ENCODE data around the gene NDUFAF7. TPM values are rescaled to one million over a fixed set of nuclear protein-coding genes. Genes with fewer than 3 reads are reported as not detected.

The NDUFAF7 gene
- total and polyA plus RNA-seq, 2 of the 13 experiments (the other 11 are each of a cell fraction or from before 2014, with no cell fraction given) = 27.0 to 40.8 TPM

DNA sequence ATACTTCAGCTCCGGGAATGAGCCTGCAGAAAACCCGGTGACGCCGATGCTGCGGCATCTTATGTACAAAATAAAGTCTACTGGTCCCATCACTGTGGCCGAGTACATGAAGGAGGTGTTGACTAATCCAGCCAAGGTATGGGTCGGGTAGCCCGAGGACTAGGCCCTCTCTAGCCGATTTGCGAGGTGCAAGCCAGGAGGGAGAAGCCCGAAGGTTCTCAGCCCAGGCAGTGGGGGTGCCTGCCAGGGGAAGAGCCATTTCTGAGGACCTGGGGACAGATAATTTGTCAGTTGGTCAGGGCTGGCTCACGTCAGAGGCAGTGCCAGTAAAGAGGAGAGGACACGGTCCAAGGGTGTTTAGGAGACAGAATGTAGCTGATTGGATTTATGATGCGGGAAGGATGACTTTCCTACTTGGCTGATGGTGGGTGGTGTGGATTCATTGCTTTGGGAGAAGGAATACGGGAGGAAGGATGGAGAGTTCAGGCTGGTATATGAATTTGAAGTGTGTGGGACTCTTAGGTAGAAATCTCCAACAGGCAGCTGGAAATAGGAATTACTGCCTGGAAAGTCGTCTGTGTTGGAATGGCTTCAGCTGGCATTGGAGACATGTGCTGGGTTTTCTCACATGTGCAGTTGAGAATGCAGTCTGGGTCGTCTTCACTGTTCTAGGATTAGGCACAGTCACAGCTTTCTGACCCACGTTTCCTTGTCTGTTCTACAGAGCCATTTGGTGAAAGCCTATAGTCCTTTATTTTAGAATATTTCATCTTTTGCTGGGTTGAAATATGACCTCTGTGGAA lies 874 bp downstream of the NDUFAF7 start:
- Histone ChIP-seq H3K79me2 (ENCODE audit: insufficient read depth, low read length) (peaks cover 79% of the 10 kb centered on the region), H3K4me3 (replicated peaks in 1 of 3; ENCODE audit: insufficient read depth in 1 of 3, low read depth in 2 of 3, low read length in 3 of 3) (peak overlapping the region; percentile 84 to 99 (median 95)), H3K9me3 (ENCODE audit: low read length) (no peaks in the 10 kb centered on the region), H3K9ac (ENCODE audit: insufficient read depth, low read depth, low read length) (peak overlapping the region; percentile 94), H3K36me3 (replicated peaks in 1 of 2; ENCODE audit: control insufficient read depth in 1 of 2, insufficient read depth in 2 of 2, low read length in 2 of 2) (peaks cover 6 to 16% of the 10 kb centered on the region in 2 experiments), H3K4me1 (ENCODE audit: insufficient read depth, low read length) (peaks cover 43% of the 10 kb centered on the region), H4K20me1 (ENCODE audit: insufficient read depth, low read length) (peaks cover 16% of the 10 kb centered on the region; the same call in 1 of the 2 replicates), H3K27ac (ENCODE audit: extremely low read length, insufficient read depth, low read length) (peak overlapping the region; percentile 76), H3K27me3 (ENCODE audit: control insufficient read depth in 1 of 2, insufficient read depth in 2 of 2, low read length in 2 of 2) (no peaks in the 10 kb centered on the region; a peak in 1 of 5 replicates), H2AFZ (ENCODE audit: low read length) (peak overlapping the region; percentile 45), H3K4me2 (ENCODE audit: low read depth, low read length) (peak overlapping the region; percentile 88)
- 11% methylated on average over 18 of the region's 18 CpGs for WGBS (ENCODE audit: low lambda C conversion rate)
- no peak for FAIRE-seq
- DNase-seq (ENCODE audit: low spot score) = peak; percentile 12
- in situ Hi-C loops (cut with HindIII; ENCODE audit: extremely low pct_ligation_motif_present, low pct_unique_long_range_greater_than_20kb) (no loop called here), intact Hi-C loops (cut with micrococcal nuclease; ENCODE audit: unreplicated experiment) (loop anchor here (10.0 kb wide), 1 partner anchor 148 kb away; the partner anchor contains the start of genes GPATCH11 and HEATR5B)
- BruUV-seq (replicated peaks) = TSS peak; percentile 79
- CTCF ChIA-PET (ENCODE audit: low intra/inter-chr PET ratio, low total read pairs) = no interaction called here
- peak; percentile 55 for ATAC-seq
- POLR2A ChIA-PET = interaction anchor here (0.6 to 2.4 kb wide), 18 partner anchors 9 to 1519 kb away, joined by 3 to 14 read pairs (median 3); partner anchors contain the start of genes CEBPZOS, EIF2AK2, PRKD3 and RMDN2
- no peak for TF ChIP-seq ATF1 (CRISPR knock-in tag; IDR thresholded peaks at IDR 0.05)
- 0 out of 2 replicates have a peak, but pooled peaks have one; percentile 20 for TF ChIP-seq ZNF296 (CRISPR knock-in tag; conservative IDR thresholded peaks at IDR 0.05)
- TF ChIP-seq ZFYVE20 (CRISPR knock-in tag; IDR thresholded peaks at IDR 0.05; ENCODE audit: borderline replicate concordance, low read depth) = no peak
- TF ChIP-seq ZSCAN5A (CRISPR knock-in tag; IDR thresholded peaks at IDR 0.05; ENCODE audit: borderline replicate concordance) = no peak
- no peak for TF ChIP-seq ZNF7 (CRISPR knock-in tag; IDR thresholded peaks at IDR 0.05)
- 0 out of 2 replicates have a peak, but pooled peaks have one; percentile 4 for TF ChIP-seq CENPT (CRISPR knock-in tag; IDR thresholded peaks at IDR 0.05; ENCODE audit: low read depth)
- no peak for TF ChIP-seq ZNF180 (CRISPR knock-in tag; IDR thresholded peaks at IDR 0.05; ENCODE audit: borderline replicate concordance, low read depth)
- TF ChIP-seq ZNF75D (CRISPR knock-in tag; IDR thresholded peaks at IDR 0.05; ENCODE audit: borderline replicate concordance) = no peak
- TF ChIP-seq, protein P1, sequence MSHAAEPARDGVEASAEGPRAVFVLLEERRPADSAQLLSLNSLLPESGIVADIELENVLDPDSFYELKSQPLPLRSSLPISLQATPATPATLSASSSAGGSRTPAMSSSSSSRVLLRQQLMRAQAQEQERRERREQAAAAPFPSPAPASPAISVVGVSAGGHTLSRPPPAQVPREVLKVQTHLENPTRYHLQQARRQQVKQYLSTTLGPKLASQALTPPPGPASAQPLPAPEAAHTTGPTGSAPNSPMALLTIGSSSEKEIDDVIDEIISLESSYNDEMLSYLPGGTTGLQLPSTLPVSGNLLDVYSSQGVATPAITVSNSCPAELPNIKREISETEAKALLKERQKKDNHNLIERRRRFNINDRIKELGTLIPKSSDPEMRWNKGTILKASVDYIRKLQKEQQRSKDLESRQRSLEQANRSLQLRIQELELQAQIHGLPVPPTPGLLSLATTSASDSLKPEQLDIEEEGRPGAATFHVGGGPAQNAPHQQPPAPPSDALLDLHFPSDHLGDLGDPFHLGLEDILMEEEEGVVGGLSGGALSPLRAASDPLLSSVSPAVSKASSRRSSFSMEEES (CRISPR knock-in tag; IDR thresholded peaks at IDR 0.05) = no peak
- no peak for TF ChIP-seq ZNF331 (CRISPR knock-in tag; IDR thresholded peaks at IDR 0.05)
- TF ChIP-seq ZNF138 (CRISPR knock-in tag; IDR thresholded peaks at IDR 0.05; ENCODE audit: low read depth) = no peak
- no peak for TF ChIP-seq THYN1 (CRISPR knock-in tag; IDR thresholded peaks at IDR 0.05; ENCODE audit: borderline replicate concordance, low read depth)
- no peak for TF ChIP-seq ASH2L (IDR thresholded peaks at IDR 0.05; ENCODE audit: insufficient read length, low read depth, low read length)
- 0 out of 2 replicates have a peak, but pooled peaks have one; percentile 37 for TF ChIP-seq HINFP (CRISPR knock-in tag; IDR thresholded peaks at IDR 0.05; ENCODE audit: low read depth)
- TF ChIP-seq, protein P2, sequence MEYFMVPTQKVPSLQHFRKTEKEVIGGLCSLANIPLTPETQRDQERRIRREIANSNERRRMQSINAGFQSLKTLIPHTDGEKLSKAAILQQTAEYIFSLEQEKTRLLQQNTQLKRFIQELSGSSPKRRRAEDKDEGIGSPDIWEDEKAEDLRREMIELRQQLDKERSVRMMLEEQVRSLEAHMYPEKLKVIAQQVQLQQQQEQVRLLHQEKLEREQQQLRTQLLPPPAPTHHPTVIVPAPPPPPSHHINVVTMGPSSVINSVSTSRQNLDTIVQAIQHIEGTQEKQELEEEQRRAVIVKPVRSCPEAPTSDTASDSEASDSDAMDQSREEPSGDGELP (IDR thresholded peaks at IDR 0.05; ENCODE audit: borderline replicate concordance, low read depth) = peak; percentile 9; the same call in 1 of the 2 replicates
- TF ChIP-seq HHEX (CRISPR knock-in tag; IDR thresholded peaks at IDR 0.05) = no peak
- 0 out of 2 replicates have a peak, but pooled peaks have one; percentile 32 for TF ChIP-seq DNMT1 (CRISPR knock-in tag; IDR thresholded peaks at IDR 0.05)
- 0 out of 2 replicates have a peak, but pooled peaks have one; percentile 8 for TF ChIP-seq SMAD1 (CRISPR knock-in tag; IDR thresholded peaks at IDR 0.05; ENCODE audit: borderline replicate concordance, low read depth)
